Epithelial cell of proximal tubule (primary cell): ENCODE results near the gene NALCN. TPM values are rescaled to one million over a fixed set of nuclear protein-coding genes. Genes with fewer than 3 reads are reported as not detected.
"Not testable (repeated sequence)": the region's sequence is repeated elsewhere in the genome, so short reads cannot be mapped to it uniquely, and the experiment has no call there.

Source experiments
- DNase-seq: peaks from one replicate; pipeline ENCODE4 v3.0.0-alpha.2; 2011; ENCODE audit warnings: low read depth
- H3K4me3 ChIP-seq: 2 replicates; pipeline ENCODE4 v1.5.1; 2011; ENCODE audit warnings: low read depth, mild to moderate bottlenecking, low read length
- total RNA-seq: library from RNA; depleted of rRNA; stranded (reverse); fragments of >200 nt; gene quantifications from 2 replicates; pipeline ENCODE4 v1.2.3, GENCODE V29; 2015
- TF ChIP-seq, protein P1 (sequence below): conservative IDR thresholded peaks from 2 replicates; pipeline ENCODE4 v1.5.1; 2012; ENCODE audit warnings: low read depth, mild to moderate bottlenecking, low read length

Gene NALCN
- total RNA-seq, 1 donor from 2014 or later = 0.35 TPM

DNA sequence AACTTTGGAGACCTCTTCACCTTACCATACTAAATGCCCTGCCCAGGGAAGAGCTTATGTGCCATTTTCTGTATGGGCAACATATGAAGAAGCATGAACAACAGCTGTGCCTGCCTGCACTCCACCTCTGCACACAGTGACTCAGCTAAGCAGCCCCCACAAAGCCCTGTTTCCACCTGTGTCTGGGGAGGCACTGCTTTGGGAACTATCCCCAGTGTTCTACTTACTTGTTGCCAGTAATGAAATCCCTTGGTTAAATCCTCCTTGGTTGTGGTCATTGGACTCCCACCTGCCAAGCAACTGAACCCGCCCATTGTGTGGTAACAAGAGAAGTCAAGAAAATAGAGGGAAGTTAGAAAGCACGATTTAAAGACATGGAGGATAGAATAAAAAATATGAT is 84.6 kb downstream of the NALCN start:
- TF ChIP-seq, protein P1, sequence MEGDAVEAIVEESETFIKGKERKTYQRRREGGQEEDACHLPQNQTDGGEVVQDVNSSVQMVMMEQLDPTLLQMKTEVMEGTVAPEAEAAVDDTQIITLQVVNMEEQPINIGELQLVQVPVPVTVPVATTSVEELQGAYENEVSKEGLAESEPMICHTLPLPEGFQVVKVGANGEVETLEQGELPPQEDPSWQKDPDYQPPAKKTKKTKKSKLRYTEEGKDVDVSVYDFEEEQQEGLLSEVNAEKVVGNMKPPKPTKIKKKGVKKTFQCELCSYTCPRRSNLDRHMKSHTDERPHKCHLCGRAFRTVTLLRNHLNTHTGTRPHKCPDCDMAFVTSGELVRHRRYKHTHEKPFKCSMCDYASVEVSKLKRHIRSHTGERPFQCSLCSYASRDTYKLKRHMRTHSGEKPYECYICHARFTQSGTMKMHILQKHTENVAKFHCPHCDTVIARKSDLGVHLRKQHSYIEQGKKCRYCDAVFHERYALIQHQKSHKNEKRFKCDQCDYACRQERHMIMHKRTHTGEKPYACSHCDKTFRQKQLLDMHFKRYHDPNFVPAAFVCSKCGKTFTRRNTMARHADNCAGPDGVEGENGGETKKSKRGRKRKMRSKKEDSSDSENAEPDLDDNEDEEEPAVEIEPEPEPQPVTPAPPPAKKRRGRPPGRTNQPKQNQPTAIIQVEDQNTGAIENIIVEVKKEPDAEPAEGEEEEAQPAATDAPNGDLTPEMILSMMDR = no peak
- H3K4me3 ChIP-seq = no peak overlapping the region
- DNase-seq = no peak

GRCh38 chr13:101327871-101328270 is 88.4 kb downstream of the NALCN start:
- H3K4me3 ChIP-seq = no peak overlapping the region
- TF ChIP-seq, protein P1 = no peak
- DNase-seq = no peak

- TF ChIP-seq, protein P1 = no peak
- H3K4me3 ChIP-seq = no peak overlapping the region
- no peak for DNase-seq
Measured at GRCh38 chr13:101326710-101327109, 89.6 kb downstream of the NALCN start.

DNA sequence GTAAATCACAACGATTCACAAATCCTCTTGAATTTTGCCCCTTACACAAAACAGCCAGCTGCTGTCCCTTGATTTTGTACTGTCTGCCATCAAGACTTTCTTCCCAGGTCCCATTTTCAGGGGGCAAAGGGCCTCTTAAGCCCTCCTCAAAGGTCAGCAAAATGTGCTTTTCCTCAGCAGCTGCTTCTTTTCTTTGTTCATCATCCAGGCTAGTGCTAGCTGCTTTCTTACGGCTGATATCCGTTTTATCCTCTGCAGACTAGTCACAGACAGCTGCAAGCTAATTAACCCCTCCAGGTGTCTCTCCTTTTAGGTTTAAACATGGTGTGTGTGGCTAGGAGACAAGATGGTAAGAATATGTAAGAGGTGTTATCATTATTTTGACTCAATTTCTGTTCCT is 90.9 kb downstream of the NALCN start:
- no peak for DNase-seq
- TF ChIP-seq, protein P1 = no peak
- no peak overlapping the region for H3K4me3 ChIP-seq

DNA sequence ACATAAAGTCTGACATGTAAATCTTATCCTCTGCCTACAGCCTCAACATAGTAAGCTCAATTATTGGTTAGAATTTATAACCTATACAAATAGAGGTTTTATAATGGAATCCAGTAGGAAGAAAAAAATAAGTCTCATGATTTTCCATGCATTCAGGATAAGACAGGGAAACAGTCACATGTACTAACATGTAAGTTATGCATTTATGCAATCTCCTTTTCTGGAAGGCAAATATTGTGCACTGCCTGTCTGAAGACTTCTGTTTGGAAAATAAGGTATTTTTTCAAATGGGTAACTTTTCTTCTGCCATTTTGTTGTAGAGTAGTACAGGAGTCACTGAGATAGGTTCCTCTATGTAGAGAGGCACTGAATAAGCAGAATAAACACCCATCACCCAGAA is 92.7 kb downstream of the NALCN start:
- H3K4me3 ChIP-seq = no peak overlapping the region
- TF ChIP-seq, protein P1 = no peak
- DNase-seq = no peak

GRCh38 chr13:101317986-101318523 is 98.3 kb downstream of the NALCN start:
- TF ChIP-seq, protein P1 = no peak
- no peak for DNase-seq
- no peak overlapping the region for H3K4me3 ChIP-seq

- DNase-seq, H3K4me3 ChIP-seq: not testable (repeated sequence)
Measured at GRCh38 chr13:101313479-101313878, 102.8 kb downstream of the NALCN start.
